CD4-positive, alpha-beta T cell treated with Interleukin-4 for 1 hour (primary cell): ENCODE measurements around the gene AXL.
"Not testable (repeated sequence)": the region's sequence is repeated elsewhere in the genome, so short reads cannot be mapped to it uniquely, and the experiment has no call there.

Source experiments
- DNase-seq, 2 donors: peaks; one replicate each; pipeline ENCODE4 v3.0.0-alpha.2; 2020 to 2022

Gene AXL

DNA sequence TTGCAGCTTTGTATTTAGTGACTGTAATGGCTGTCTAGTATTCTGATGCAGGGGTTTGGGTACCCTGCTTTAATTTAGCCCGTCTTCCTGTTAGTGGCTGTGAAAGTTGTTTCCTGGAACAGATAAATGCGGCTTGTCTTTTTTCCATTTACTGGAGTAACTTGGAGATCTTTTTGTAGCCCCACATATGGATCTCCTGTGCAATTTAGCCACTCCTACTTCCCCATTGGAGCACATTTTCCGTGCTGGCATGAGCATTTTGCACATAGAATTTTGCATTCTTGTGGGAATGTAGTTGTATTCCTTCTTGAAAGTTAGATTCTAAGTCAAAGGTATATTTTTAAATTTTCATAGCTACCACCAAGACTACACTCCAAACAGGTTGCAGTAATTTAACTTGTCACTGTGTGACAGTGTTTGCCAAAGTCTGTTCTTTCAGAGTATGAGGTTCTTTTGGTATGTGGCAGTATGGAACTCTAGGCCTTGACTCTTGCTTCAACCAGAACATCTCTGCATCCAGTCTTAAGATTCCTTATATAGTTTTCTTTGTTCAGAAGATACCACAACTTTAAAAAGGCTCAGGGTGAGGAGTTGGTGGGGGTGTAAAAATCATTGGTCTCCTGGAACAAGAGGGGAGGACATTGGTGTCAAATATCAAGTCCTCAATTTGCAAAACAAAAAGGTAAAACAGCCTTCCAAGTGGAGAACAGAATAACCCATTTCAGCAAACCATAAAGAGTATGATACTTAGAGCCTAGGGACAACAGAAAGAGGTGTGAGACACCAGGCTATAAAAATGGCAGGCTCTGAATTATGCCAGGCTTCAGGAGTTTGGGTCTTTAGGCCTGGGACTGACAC, 69.9 kb downstream of the AXL start:
- no peak for DNase-seq

DNA sequence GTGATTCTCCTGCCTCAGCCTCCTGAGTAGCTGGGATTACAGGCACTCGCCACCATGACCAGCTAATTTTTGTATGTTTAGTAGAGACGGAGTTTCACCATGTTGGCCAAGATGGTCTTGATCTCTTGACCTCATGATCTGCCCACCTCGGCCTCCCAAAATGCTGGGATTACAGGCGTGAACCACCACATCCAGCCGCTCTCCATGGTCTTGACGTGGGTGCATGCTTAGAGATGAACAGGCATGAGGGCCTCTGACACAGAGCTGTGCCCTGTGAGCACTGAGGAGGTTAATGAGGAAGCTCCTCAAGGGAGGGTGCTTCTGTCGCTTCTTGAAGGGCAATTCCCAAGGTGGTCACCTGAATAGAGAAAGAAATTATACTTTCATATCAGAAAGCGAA, 70.8 kb downstream of the AXL start:
- DNase-seq, result not testable (repeated sequence)

DNA sequence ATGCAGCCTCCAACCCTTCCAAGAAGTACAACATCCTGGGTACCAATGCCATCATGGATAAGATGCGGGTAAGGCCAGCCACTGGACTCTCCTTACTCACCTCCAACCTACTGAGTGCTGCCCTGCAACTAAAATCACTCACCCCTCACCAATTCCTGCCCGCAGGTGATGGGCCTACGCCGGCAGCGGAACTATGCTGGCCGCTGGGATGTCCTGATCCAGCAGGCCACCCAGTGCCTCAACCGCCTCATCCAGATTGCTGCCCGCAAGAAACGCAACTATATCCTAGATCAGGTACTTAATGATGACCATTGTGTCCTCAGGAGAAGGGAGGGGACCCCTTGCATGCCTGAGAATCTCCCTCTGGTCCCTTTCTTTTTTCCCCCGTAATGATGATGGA, 75.4 kb downstream of the AXL start:
- DNase-seq, result no peak

DNA sequence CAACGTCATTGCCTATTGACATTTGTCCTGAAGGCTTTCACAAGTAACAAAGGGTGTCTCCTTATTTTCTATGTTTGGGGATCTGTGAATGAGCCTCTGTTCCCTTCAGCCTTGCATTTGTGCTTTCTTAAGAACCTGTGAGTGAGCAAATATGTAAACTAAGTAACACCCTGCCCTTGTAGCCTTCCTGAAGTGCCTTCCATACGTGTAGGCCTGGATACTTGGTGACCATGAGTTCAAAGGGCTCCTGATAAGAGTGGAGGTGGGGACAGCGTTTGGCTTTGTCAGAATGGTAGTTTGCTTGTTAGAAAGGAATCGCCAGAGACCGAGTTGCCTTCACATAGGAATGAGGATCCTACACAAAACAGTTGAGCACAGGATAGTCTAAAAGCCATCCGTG, 76.5 kb downstream of the AXL start:
- no peak for DNase-seq

DNA sequence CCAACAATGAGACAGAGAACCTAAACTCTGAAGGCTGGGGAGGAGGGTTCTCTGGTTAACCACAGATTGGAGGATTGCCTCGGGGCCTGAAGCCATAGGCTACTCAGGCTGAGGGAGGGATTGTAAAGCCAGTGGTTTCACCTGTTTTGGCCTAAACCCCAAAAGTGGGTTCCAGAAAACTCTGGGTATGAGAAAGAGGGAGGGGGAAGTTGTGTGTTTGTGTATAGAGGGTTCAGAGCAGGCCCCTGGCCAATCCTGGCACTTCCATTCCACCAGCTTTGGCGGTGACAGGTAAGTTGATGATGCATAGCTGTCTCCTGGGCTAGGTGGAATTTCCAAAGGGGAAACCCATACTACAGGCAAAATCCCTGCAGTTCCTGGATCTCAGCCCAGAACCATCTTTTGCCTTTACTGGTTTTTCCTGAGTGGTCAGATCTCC, 77.4 kb downstream of the AXL start:
- DNase-seq, result peak in 1 of 2 donors; percentile 47

- DNase-seq, result peak; percentile 58 to 75
Measured at GRCh38 chr19:41297628-41298347, 78.8 kb downstream of the AXL start.

- DNase-seq, result peak; percentile 78 to 85
Measured at GRCh38 chr19:41298348-41298964, 79.4 kb downstream of the AXL start.

DNA sequence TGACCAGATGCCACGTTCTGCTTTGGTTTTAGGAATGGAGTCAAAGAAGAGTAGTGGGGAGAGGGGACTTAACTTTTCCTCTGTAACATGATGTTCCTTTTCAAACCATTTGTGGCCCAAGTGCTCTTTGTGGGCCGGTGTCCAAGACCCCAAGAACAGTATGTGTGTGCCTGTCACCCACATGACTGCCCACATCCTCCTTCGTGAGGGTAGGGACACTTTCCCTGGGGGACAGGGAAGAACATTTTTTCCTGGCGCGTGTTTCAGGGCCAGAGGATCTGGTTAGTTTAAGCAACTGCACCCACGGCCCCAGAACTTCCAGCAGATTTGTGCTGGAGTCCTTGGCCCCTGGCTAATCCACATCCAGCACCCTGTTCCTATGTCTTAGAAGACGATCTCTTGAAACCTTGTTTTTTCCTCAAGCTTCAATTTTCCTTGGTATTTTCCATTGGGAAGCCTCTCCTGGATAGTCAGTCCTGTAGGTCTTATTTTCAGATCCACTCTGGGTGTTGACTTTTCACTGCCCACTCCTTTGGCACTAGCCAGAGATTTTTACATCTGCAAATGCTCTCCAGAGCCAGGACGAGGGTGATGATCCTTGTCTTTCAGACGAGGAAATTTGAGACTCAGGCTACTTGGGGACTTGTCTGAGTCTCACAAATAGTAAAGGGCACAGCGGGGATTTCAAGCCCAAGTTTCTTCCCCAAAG, 80.2 kb downstream of the AXL start:
- no peak for DNase-seq

- DNase-seq, result peak; percentile 43 to 63
Measured at GRCh38 chr19:41299755-41300089, 80.7 kb downstream of the AXL start.

DNA sequence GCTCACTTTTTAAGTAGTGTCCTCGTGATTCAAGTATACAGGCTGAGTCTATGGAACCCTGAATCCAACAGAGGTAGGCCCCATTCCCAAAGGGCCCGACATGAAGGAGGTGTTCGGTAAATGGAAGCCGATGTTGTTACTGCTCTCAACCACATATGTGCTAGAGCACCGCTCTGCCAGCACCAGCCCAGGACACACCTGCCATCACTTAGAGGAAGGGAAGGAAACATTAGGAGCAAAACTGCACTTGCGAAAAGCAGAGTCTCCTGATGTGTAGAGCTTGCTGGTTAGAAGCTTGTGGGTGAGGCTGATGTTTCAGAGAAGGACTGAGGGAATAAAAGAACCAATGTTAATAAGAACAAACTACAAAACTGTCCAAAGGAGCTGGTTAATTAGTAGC, 81.5 kb downstream of the AXL start:
- DNase-seq, result no peak

DNA sequence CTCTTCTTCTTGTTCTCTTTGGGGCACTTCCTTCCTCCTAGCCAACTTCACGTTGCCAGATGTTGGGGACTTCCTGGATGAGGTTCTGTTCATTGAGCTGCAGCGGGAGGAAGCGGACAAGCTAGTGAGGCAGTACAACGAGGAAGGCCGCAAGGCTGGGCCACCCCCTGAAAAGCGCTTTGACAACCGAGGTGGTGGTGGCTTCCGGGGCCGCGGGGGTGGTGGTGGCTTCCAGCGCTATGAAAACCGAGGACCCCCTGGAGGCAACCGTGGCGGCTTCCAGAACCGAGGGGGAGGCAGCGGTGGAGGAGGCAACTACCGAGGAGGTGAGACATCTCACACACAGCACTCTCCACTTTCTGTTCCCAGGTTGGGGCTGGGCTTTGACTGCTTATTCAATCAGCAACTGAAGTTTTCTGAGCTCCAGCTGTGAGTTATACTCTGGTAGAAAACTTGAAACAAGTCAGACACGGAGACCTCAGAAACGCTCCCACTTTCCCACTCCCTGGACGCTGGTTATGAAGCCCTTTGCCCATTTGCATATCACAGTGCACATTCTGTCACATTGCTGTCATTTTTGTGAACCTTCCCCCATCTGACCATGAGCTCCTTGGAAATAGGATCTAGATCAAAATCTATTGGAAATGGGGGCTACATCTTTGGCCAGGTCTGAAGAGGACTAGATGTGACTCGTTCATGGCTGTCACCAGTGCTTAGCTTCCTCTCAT, 83.8 kb downstream of the AXL start:
- peak; percentile 74 to 77 for DNase-seq

DNA sequence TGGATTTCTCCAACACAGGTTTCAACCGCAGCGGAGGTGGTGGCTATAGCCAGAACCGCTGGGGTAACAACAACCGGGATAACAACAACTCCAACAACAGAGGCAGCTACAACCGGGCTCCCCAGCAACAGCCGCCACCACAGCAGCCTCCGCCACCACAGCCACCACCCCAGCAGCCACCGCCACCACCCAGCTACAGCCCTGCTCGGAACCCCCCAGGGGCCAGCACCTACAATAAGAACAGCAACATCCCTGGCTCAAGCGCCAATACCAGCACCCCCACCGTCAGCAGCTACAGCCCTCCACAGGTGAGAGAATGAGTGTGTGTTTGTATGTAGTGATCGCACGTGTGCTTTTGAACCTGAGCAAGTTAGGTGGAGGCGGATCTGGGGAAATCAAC, 84.9 kb downstream of the AXL start:
- DNase-seq, result peak; percentile 50 to 62

GRCh38 chr19:41304706-41305483, 85.9 kb downstream of the AXL start:
- no peak for DNase-seq

DNA sequence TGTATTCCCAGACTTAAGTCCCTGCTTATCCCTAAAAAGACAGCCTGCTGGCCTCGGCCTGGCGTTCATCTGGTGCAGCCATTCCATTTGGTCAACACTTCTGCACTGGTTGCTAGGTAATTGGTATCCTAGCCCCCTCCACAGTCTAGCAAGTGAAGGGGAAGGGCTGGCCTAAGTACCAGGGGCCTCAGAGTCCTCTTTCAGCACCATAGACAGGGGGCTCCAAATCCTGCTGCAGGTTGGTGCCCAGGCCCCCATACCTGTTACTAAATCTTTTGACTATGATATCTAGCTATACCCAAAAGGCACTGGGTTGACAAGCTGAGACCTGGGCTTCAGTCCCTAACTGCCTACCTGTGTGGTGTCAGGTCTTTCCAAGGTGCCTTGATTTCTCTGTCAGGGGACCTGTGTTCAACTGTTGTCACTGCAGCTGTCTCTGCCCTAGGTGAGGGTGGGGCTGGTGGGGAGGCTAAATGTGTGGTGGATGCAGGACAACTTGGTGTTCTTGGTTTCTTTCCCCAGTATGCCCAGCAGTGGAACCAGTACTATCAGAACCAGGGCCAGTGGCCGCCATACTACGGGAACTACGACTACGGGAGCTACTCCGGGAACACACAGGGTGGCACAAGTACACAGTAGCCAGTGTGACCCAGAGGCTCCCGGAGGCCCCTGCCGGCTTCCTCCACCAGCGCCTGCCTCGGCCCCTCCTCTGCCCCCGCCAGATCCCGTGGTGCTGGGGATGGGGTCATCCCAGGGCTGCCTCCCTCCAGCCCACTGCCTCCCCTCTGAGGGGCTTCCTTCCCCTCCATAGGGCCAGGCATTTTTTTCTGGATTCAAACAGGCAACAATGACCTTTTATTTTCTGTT, 87.1 kb downstream of the AXL start:
- no peak for DNase-seq

- peak in 1 of 2 donors; percentile 81 for DNase-seq
Measured at GRCh38 chr19:41307090-41307875, 88.3 kb downstream of the AXL start.

DNA sequence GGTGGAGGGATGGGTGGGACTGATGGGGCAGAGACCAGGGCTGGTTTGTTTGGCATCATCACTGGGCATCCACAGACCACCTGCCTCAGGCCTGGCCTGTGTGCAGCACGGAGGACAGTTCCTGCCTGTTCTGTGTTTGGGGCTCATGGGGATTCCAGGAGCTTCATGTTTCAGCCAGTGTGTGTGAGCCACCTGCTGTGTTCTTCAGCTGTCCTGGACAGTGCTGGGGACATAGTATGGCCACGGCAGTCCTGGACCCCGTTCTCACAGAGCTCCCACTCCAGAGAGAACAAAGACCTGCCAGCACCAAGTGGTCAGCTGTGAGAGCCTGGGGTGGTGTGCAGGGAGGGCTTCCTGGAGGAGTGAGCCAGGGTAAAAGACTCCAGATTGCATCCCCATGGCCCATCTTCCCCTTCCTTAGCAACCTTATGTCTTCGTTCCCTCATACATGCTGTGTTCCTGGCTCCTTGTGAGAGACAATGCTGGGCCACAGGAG, 89.0 kb downstream of the AXL start:
- DNase-seq, result no peak

DNA sequence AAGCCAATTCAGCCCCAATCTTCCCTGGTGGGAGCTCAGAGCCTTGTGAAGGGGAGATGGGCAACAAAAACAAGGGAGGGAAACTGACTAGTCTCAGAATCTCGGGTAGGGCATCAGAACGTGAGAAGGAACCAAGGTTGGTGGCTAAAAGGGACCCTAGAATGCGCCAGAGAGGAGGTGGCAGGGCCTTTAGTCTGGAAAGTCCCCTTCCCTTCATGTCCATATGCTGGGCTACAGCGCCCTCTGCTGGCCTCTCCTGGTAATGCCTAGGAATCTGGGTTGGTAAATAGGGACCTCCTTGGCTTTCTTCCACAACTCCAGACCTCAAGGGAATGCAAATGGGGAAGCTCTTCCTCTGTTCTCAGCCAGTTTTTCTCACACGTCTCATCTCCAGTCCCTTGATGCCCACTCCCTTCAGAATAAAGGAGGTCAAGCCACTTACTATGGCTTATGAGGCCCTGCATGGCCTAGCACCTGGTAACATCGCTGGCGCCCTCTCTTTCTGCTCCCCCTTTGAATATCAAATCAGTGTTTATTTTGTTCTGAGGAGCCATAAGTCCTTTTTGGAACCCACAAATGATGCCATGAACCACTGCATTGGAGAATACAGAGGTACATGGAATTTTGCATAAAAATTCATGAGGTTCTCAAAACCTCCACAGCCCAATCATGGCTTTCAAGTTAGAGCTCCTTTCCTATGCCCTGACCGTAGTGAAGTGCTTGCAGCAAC, 89.6 kb downstream of the AXL start:
- DNase-seq, result peak; percentile 90 to 93

GRCh38 chr19:41309180-41310032, 90.4 kb downstream of the AXL start:
- peak in 1 of 2 donors; percentile 31 for DNase-seq
